GM18511 (cell line): ENCODE results near the gene RNF213.
"Not testable (repeated sequence)": the region's sequence is repeated elsewhere in the genome, so short reads cannot be mapped to it uniquely, and the experiment has no call there.

Experiments
- ATAC-seq: cut with Tn5 transposase; IDR thresholded peaks from one replicate; pipeline ENCODE4 v1.9.1; 2021; ENCODE audit warnings: mild to moderate bottlenecking, moderate library complexity; ENCODE audit not compliant: unreplicated experiment

Gene RNF213

GRCh38 chr17:80316927-80317705 is 56.5 kb downstream of the RNF213 start:
- ATAC-seq = no peak

GRCh38 chr17:80317706-80317980 is 57.0 kb downstream of the RNF213 start:
- ATAC-seq = no peak

GRCh38 chr17:80318166-80318565 is 57.5 kb downstream of the RNF213 start:
- no peak for ATAC-seq

GRCh38 chr17:80319262-80319998 is 58.8 kb downstream of the RNF213 start:
- ATAC-seq = no peak

GRCh38 chr17:80319999-80320344 is 59.3 kb downstream of the RNF213 start:
- no peak for ATAC-seq

- ATAC-seq = no peak
These were observed 59.8 kb downstream of the RNF213 start for GRCh38 chr17:80320496-80320895.

- ATAC-seq = no peak
These were observed 62.2 kb downstream of the RNF213 start for GRCh38 chr17:80322864-80323263.

- no peak for ATAC-seq
These were observed 63.3 kb downstream of the RNF213 start for GRCh38 chr17:80323982-80324381.

GRCh38 chr17:80327518-80327917 is 66.9 kb downstream of the RNF213 start:
- no peak for ATAC-seq

GRCh38 chr17:80328634-80329380 is 68.2 kb downstream of the RNF213 start:
- ATAC-seq = no peak

GRCh38 chr17:80329421-80329820 is 68.8 kb downstream of the RNF213 start:
- not testable (repeated sequence) for ATAC-seq

- ATAC-seq = no peak
These were observed 69.6 kb downstream of the RNF213 start for GRCh38 chr17:80330276-80330675.

- not testable (repeated sequence) for ATAC-seq
These were observed 70.3 kb downstream of the RNF213 start for GRCh38 chr17:80330938-80331337.

GRCh38 chr17:80331820-80332219 is 71.2 kb downstream of the RNF213 start:
- no peak for ATAC-seq

- ATAC-seq = no peak
These were observed 76.7 kb downstream of the RNF213 start for GRCh38 chr17:80337195-80337895.

GRCh38 chr17:80339118-80339517 is 78.5 kb downstream of the RNF213 start:
- ATAC-seq = no peak

GRCh38 chr17:80339731-80340456 is 79.2 kb downstream of the RNF213 start:
- ATAC-seq = no peak

- ATAC-seq = no peak
These were observed 84.7 kb downstream of the RNF213 start for GRCh38 chr17:80345321-80345720.

GRCh38 chr17:80345841-80346497 is 85.3 kb downstream of the RNF213 start:
- no peak for ATAC-seq
